ENCODE results near the gene TRIO. TPM values are rescaled to one million over a fixed set of nuclear protein-coding genes. Genes with fewer than 3 reads are reported as not detected.

TRIO gene
- total and polyA plus RNA-seq, 4 experiments from 2014 or later = 0.09 to 11.5 (median 9.7) TPM; not detected in 1

GRCh38 chr5:14155075-14155474 is 11.9 kb downstream of the TRIO start:
- Histone ChIP-seq H3K4me3 (ENCODE audit: low read length in 2 of 2) (no peak overlapping the region), H3K9me3 (ENCODE audit: control insufficient read depth in 1 of 2, low read length in 2 of 2) (no peaks in the 10 kb centered on the region), H3K36me3 (ENCODE audit: insufficient read depth, low read length) (no peaks in the 10 kb centered on the region), H3K4me1 (ENCODE audit: insufficient read depth, low read length) (no peaks in the 10 kb centered on the region), H3K27ac (ENCODE audit: low read depth, low read length) (no peak overlapping the region), H3K27me3 (ENCODE audit: insufficient read depth, low read length) (peaks cover 5% of the 10 kb centered on the region)
- ChIA-PET POLR2A (ENCODE audit: partially characterized antibody) (no interaction called here), CTCF (ENCODE audit: partially characterized antibody) (no interaction called here)
- H3K27me3 Mint-ChIP-seq = peaks cover 10 to 13% of the 10 kb centered on the region in 2 donors
- H3K27ac Mint-ChIP-seq = no peak overlapping the region
- no peaks in the 10 kb centered on the region for H3K36me3 Mint-ChIP-seq
- no peak overlapping the region for H3K4me3 Mint-ChIP-seq
- intact Hi-C loops (cut with micrococcal nuclease) = no loop called here
- no peak for DNase-seq
- H3K9me3 Mint-ChIP-seq = peaks cover 0 to 2% (median 0%) of the 10 kb centered on the region in 8 donors
- no peaks in the 10 kb centered on the region for H3K4me1 Mint-ChIP-seq

- peaks cover 0 to 2% (median 0%) of the 10 kb centered on the region in 8 donors for H3K9me3 Mint-ChIP-seq
- no peaks in the 10 kb centered on the region for H3K36me3 Mint-ChIP-seq
- no peaks in the 10 kb centered on the region for H3K4me1 ChIP-seq (ENCODE audit: insufficient read depth, low read length)
- no peak for DNase-seq
- peaks cover 5% of the 10 kb centered on the region for H3K27me3 ChIP-seq (ENCODE audit: insufficient read depth, low read length)
- H3K36me3 ChIP-seq (ENCODE audit: insufficient read depth, low read length) = no peaks in the 10 kb centered on the region
- H3K27ac ChIP-seq (ENCODE audit: low read depth, low read length) = no peak overlapping the region
- H3K4me1 Mint-ChIP-seq = no peaks in the 10 kb centered on the region
- H3K4me3 ChIP-seq (ENCODE audit: low read length in 2 of 2) = no peak overlapping the region
- POLR2A ChIA-PET (ENCODE audit: partially characterized antibody) = no interaction called here
- H3K9me3 ChIP-seq (ENCODE audit: control insufficient read depth in 1 of 2, low read length in 2 of 2) = no peaks in the 10 kb centered on the region
- no peak overlapping the region for H3K4me3 Mint-ChIP-seq
- peaks cover 10 to 11% of the 10 kb centered on the region in 2 donors for H3K27me3 Mint-ChIP-seq
- no peak overlapping the region for H3K27ac Mint-ChIP-seq
- intact Hi-C loops (cut with micrococcal nuclease) = no loop called here
- CTCF ChIA-PET (ENCODE audit: partially characterized antibody) = no interaction called here
Observed at GRCh38 chr5:14155739-14156138, 12.6 kb downstream of the TRIO start.

GRCh38 chr5:14156290-14156649 is 13.1 kb downstream of the TRIO start:
- Mint-ChIP-seq H3K9me3 (peaks cover 0 to 2% (median 0%) of the 10 kb centered on the region in 8 donors), H3K27me3 (peaks cover 10% of the 10 kb centered on the region in 2 donors), H3K4me3 (no peak overlapping the region), H3K4me1 (no peaks in the 10 kb centered on the region), H3K36me3 (no peaks in the 10 kb centered on the region), H3K27ac (no peak overlapping the region)
- Histone ChIP-seq H3K9me3 (ENCODE audit: control insufficient read depth in 1 of 2, low read length in 2 of 2) (no peaks in the 10 kb centered on the region), H3K27ac (ENCODE audit: low read depth, low read length) (no peak overlapping the region), H3K36me3 (ENCODE audit: insufficient read depth, low read length) (no peaks in the 10 kb centered on the region), H3K27me3 (ENCODE audit: insufficient read depth, low read length) (peaks cover 5% of the 10 kb centered on the region), H3K4me1 (ENCODE audit: insufficient read depth, low read length) (no peaks in the 10 kb centered on the region), H3K4me3 (ENCODE audit: low read length in 2 of 2) (no peak overlapping the region)
- intact Hi-C loops (cut with micrococcal nuclease) = no loop called here
- DNase-seq = no peak
- POLR2A ChIA-PET (ENCODE audit: partially characterized antibody) = no interaction called here
- CTCF ChIA-PET (ENCODE audit: partially characterized antibody) = no interaction called here

- H3K27me3 ChIP-seq (ENCODE audit: insufficient read depth, low read length) = peaks cover 5% of the 10 kb centered on the region
- Mint-ChIP-seq H3K36me3 (no peaks in the 10 kb centered on the region), H3K9me3 (peaks cover 0 to 2% (median 0%) of the 10 kb centered on the region in 8 donors), H3K4me3 (no peak overlapping the region), H3K27ac (no peak overlapping the region), H3K4me1 (no peaks in the 10 kb centered on the region), H3K27me3 (peaks cover 9 to 10% of the 10 kb centered on the region in 2 donors)
- no peaks in the 10 kb centered on the region for H3K36me3 ChIP-seq (ENCODE audit: insufficient read depth, low read length)
- DNase-seq = no peak
- POLR2A ChIA-PET (ENCODE audit: partially characterized antibody) = no interaction called here
- no peaks in the 10 kb centered on the region for H3K9me3 ChIP-seq (ENCODE audit: control insufficient read depth in 1 of 2, low read length in 2 of 2)
- CTCF ChIA-PET (ENCODE audit: partially characterized antibody) = no interaction called here
- intact Hi-C loops (cut with micrococcal nuclease) = no loop called here
- no peak overlapping the region for H3K27ac ChIP-seq (ENCODE audit: low read depth, low read length)
- H3K4me1 ChIP-seq (ENCODE audit: insufficient read depth, low read length) = no peaks in the 10 kb centered on the region
- H3K4me3 ChIP-seq (ENCODE audit: low read length in 2 of 2) = no peak overlapping the region
Observed at GRCh38 chr5:14156650-14157492, 13.7 kb downstream of the TRIO start.

GRCh38 chr5:14157493-14157782 is 14.3 kb downstream of the TRIO start:
- POLR2A ChIA-PET (ENCODE audit: partially characterized antibody) = no interaction called here
- Mint-ChIP-seq H3K27me3 (peaks cover 7 to 10% of the 10 kb centered on the region in 2 donors), H3K4me1 (no peaks in the 10 kb centered on the region), H3K4me3 (no peak overlapping the region), H3K9me3 (peaks cover 0 to 2% (median 0%) of the 10 kb centered on the region in 8 donors), H3K27ac (no peak overlapping the region), H3K36me3 (no peaks in the 10 kb centered on the region)
- no peak for DNase-seq
- CTCF ChIA-PET (ENCODE audit: partially characterized antibody) = no interaction called here
- H3K36me3 ChIP-seq (ENCODE audit: insufficient read depth, low read length) = no peaks in the 10 kb centered on the region
- no peak overlapping the region for H3K27ac ChIP-seq (ENCODE audit: low read depth, low read length)
- H3K27me3 ChIP-seq (ENCODE audit: insufficient read depth, low read length) = peaks cover 5% of the 10 kb centered on the region
- no peaks in the 10 kb centered on the region for H3K9me3 ChIP-seq (ENCODE audit: control insufficient read depth in 1 of 2, low read length in 2 of 2)
- H3K4me1 ChIP-seq (ENCODE audit: insufficient read depth, low read length) = no peaks in the 10 kb centered on the region
- intact Hi-C loops (cut with micrococcal nuclease) = no loop called here
- H3K4me3 ChIP-seq (ENCODE audit: low read length in 2 of 2) = no peak overlapping the region

GRCh38 chr5:14158890-14159666 is 15.9 kb downstream of the TRIO start:
- H3K27me3 Mint-ChIP-seq = peaks cover 4 to 5% of the 10 kb centered on the region in 2 donors
- intact Hi-C loops (cut with micrococcal nuclease) = no loop called here
- H3K27ac ChIP-seq (ENCODE audit: low read depth, low read length) = no peak overlapping the region
- H3K4me3 Mint-ChIP-seq = no peak overlapping the region
- no peak for DNase-seq
- H3K36me3 ChIP-seq (ENCODE audit: insufficient read depth, low read length) = no peaks in the 10 kb centered on the region
- no peak overlapping the region for H3K27ac Mint-ChIP-seq
- H3K4me1 Mint-ChIP-seq = no peaks in the 10 kb centered on the region
- CTCF ChIA-PET (ENCODE audit: partially characterized antibody) = no interaction called here
- no peaks in the 10 kb centered on the region for H3K4me1 ChIP-seq (ENCODE audit: insufficient read depth, low read length)
- POLR2A ChIA-PET (ENCODE audit: partially characterized antibody) = no interaction called here
- peaks cover 5% of the 10 kb centered on the region for H3K27me3 ChIP-seq (ENCODE audit: insufficient read depth, low read length)
- no peaks in the 10 kb centered on the region for H3K9me3 ChIP-seq (ENCODE audit: control insufficient read depth in 1 of 2, low read length in 2 of 2)
- H3K9me3 Mint-ChIP-seq = peaks cover 0 to 2% (median 0%) of the 10 kb centered on the region in 8 donors
- H3K4me3 ChIP-seq (ENCODE audit: low read length in 2 of 2) = no peak overlapping the region
- no peaks in the 10 kb centered on the region for H3K36me3 Mint-ChIP-seq

GRCh38 chr5:14161825-14162556 is 18.8 kb downstream of the TRIO start:
- H3K4me3 ChIP-seq (ENCODE audit: low read length in 2 of 2) = no peak overlapping the region
- Mint-ChIP-seq H3K4me3 (no peak overlapping the region), H3K9me3 (peaks cover 0 to 6% (median 1%) of the 10 kb centered on the region in 8 donors), H3K27me3 (peaks cover 0 to 7% of the 10 kb centered on the region in 2 donors), H3K36me3 (peaks cover 0 to 3% of the 10 kb centered on the region in 2 donors), H3K4me1 (no peaks in the 10 kb centered on the region), H3K27ac (no peak overlapping the region)
- no peaks in the 10 kb centered on the region for H3K36me3 ChIP-seq (ENCODE audit: insufficient read depth, low read length)
- POLR2A ChIA-PET (ENCODE audit: partially characterized antibody) = no interaction called here
- CTCF ChIA-PET (ENCODE audit: partially characterized antibody) = no interaction called here
- intact Hi-C loops (cut with micrococcal nuclease) = no loop called here
- H3K27me3 ChIP-seq (ENCODE audit: insufficient read depth, low read length) = no peaks in the 10 kb centered on the region
- no peaks in the 10 kb centered on the region for H3K4me1 ChIP-seq (ENCODE audit: insufficient read depth, low read length)
- no peak for DNase-seq
- no peak overlapping the region for H3K27ac ChIP-seq (ENCODE audit: low read depth, low read length)
- peaks cover 0 to 2% of the 10 kb centered on the region in 2 donors for H3K9me3 ChIP-seq (ENCODE audit: control insufficient read depth in 1 of 2, low read length in 2 of 2)

Data from CD4-positive, alpha-beta memory T cell (primary cell).